SIG-M5 treated with dmso at 0.1 percent for 504 hours (cell line): Measurements from ENCODE around the gene RASGRF1.

ENCODE experiments used
- DNase-seq: peaks from one replicate; lab custom pipeline; 2025; ENCODE audit not compliant: unreplicated experiment; lab: John Stamatoyannopoulos, UW

RASGRF1 gene

DNA sequence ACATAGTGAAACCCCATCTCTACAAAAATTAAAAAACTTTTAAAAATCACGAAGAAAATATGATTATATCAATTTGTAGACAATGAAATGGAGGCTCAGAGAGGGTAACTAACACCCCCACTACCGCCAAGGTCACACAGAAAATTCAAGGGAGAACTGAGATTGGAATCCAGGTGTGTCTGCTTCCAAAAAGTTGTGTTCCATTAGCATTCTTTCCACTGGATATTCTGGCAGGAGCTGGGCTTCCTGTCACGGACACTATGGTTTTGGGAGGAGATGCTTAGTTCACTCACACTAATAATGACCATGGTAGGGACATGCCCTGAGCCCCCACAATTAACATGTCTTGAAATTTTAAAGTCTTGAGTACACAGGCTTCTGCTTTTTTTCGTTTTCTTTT lies 174.5 kb downstream of the RASGRF1 start:
- DNase-seq: no peak

DNA sequence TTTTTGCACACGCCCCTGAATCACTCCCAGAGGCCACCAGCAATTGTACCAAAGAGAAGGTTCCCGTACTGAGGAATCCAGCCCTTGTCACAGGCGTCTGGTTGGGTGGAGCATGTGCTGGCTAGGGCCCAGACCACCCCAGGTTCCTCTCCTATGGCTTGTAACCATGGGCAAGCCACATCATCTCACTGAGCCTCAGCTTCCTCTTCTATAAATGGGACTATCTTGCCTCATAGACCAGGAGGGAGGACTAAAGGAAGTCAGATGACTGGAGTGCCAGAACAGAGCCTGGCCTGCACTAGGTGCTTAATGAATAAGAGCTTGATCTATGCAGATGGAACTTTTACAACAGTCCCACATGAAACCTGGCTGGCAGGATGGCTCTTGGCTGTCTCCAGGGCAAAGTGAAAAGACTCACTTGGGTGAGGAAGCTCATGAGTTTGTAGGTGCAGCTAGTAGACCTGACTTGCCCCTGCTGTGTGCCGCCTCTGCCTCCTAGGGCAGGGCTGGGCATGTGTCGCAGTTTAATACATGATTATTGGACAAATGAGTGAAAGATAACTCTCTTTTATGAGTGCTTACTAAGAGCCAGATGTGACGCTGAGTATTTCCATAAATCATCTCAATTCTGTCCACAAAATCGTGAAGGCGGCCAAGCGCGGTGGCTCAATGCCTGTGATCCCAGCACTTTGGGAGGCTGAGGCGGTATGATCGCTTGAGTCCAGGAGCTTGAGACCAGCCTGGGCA lies 175.1 kb downstream of the RASGRF1 start:
- DNase-seq: peak; percentile 93

GRCh38 chr15:78914027-78914764 lies 176.4 kb downstream of the RASGRF1 start:
- DNase-seq: no peak

- DNase-seq: no peak
Measured at GRCh38 chr15:78913012-78913411, 177.6 kb downstream of the RASGRF1 start.

GRCh38 chr15:78912316-78912715 lies 178.3 kb downstream of the RASGRF1 start:
- no peak for DNase-seq

DNA sequence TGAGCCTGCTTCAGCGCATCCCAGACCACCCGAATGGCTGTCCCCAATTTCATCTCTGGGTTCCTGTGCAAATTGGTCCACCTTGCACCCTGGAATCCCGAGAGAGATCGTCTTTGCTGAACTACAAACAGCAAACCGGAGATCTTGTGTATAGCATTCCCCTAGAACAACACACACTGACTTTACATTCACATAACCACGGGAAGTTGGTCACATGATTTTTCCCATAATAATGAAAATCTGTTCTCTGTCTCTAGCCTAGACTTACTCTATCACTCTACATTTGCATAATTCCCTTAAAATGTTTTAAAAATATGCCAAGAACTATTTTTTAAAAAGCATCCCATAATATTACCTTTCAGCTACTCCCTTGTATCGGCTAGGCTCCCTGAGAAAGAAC lies 180.3 kb downstream of the RASGRF1 start:
- DNase-seq: no peak
